Subcutaneous abdominal adipose tissue (tissue), 5 donors: ENCODE measurements around the gene ARPC5L.
A peak's percentile ranks its signal among the peaks of the same experiment; 100 is the strongest.

Experiments used
- H3K27ac ChIP-seq: one replicate; pipeline ENCODE4 v1.7.0; 2013; ENCODE audit warnings: low read depth, mild to moderate bottlenecking, inconsistent platforms, low read length, moderate library complexity
- H3K27me3 ChIP-seq, 5 donors: one replicate each; pipeline ENCODE4 v1.7.0; 2013; ENCODE audit warnings: low read length in 5 of 5, inconsistent platforms in 1 of 5; ENCODE audit not compliant: control insufficient read depth in 5 of 5, insufficient read depth in 4 of 5
- H3K36me3 ChIP-seq, 5 donors: one replicate each; pipeline ENCODE4 v1.7.0; 2013; ENCODE audit warnings: low read length in 5 of 5; ENCODE audit not compliant: control insufficient read depth in 5 of 5, insufficient read depth in 5 of 5
- H3K4me1 ChIP-seq, 5 donors: one replicate each; pipeline ENCODE4 v1.7.0; 2013; ENCODE audit warnings: low read length in 5 of 5, mild to moderate bottlenecking in 3 of 5, moderate library complexity in 1 of 5; ENCODE audit not compliant: control insufficient read depth in 5 of 5, insufficient read depth in 5 of 5
- H3K4me3 ChIP-seq, 5 donors: one replicate each; pipeline ENCODE4 v1.7.0; 2013; ENCODE audit warnings: low read length in 5 of 5, low read depth in 1 of 5
- H3K9ac ChIP-seq, 5 donors: one replicate each; pipeline ENCODE4 v1.7.0; 2013; ENCODE audit warnings: low read length in 5 of 5, mild to moderate bottlenecking in 4 of 5, moderate library complexity in 3 of 5
- H3K9me3 ChIP-seq, 5 donors: one replicate each; pipeline ENCODE4 v1.7.0; 2013; ENCODE audit warnings: low read length in 5 of 5; ENCODE audit not compliant: control insufficient read depth in 5 of 5
- donor health status: healthy.
- donor health status: healthy.
- donor health status: healthy.
- donor health status: healthy.
- donor health status: healthy.

The ARPC5L gene

GRCh38 chr9:124861342-124862229 is at the start of gene ARPC5L, which contains the start of gene RPL35:
Gene ARPC5L, plus strand, starts transcription at chr9:124862130. Its CDS starts 7,161 bp downstream, at chr9:124869291.
Gene RPL35, minus strand, starts transcription at chr9:124861957. Its CDS starts 45 bp downstream, at chr9:124861912.
- peaks cover 0 to 42% (median 41%) of the 10 kb centered on the region in 5 donors for H3K36me3 ChIP-seq
- peak within 1 kb of the TSS; percentile 87 for H3K27ac ChIP-seq
- H3K9me3 ChIP-seq, result no peaks in the 10 kb centered on the region
- no peaks in the 10 kb centered on the region for H3K27me3 ChIP-seq
- peaks cover 6 to 37% (median 30%) of the 10 kb centered on the region in 5 donors for H3K4me1 ChIP-seq
- H3K4me3 ChIP-seq, result peak within 1 kb of the TSS; percentile 86 to 93 (median 86)
- peak within 1 kb of the TSS; percentile 73 to 95 (median 92) for H3K9ac ChIP-seq

- Histone ChIP-seq H3K36me3 (peaks cover 0 to 24% (median 11%) of the 10 kb centered on the region in 5 donors), H3K9ac (no peak overlapping the region), H3K4me3 (no peak overlapping the region), H3K9me3 (no peaks in the 10 kb centered on the region), H3K27me3 (no peaks in the 10 kb centered on the region), H3K27ac (no peak overlapping the region), H3K4me1 (peaks cover 0 to 9% (median 6%) of the 10 kb centered on the region in 5 donors)
Observed at GRCh38 chr9:124812441-124812876, 49.5 kb upstream of the ARPC5L start.

- no peaks in the 10 kb centered on the region for H3K27me3 ChIP-seq
- H3K9ac ChIP-seq, result no peak overlapping the region
- H3K36me3 ChIP-seq, result peaks cover 0 to 23% (median 11%) of the 10 kb centered on the region in 5 donors
- no peaks in the 10 kb centered on the region for H3K9me3 ChIP-seq
- H3K27ac ChIP-seq, result no peak overlapping the region
- H3K4me1 ChIP-seq, result peaks cover 0 to 9% (median 6%) of the 10 kb centered on the region in 5 donors
- H3K4me3 ChIP-seq, result no peak overlapping the region
Observed at GRCh38 chr9:124813041-124813440, 48.9 kb upstream of the ARPC5L start.

GRCh38 chr9:124813501-124814163 is 48.3 kb upstream of the ARPC5L start:
- no peak overlapping the region for H3K9ac ChIP-seq
- no peaks in the 10 kb centered on the region for H3K27me3 ChIP-seq
- peaks cover 0 to 9% (median 8%) of the 10 kb centered on the region in 5 donors for H3K4me1 ChIP-seq
- H3K4me3 ChIP-seq, result no peak overlapping the region
- no peak overlapping the region for H3K27ac ChIP-seq
- no peaks in the 10 kb centered on the region for H3K9me3 ChIP-seq
- peaks cover 0 to 17% (median 11%) of the 10 kb centered on the region in 5 donors for H3K36me3 ChIP-seq

DNA sequence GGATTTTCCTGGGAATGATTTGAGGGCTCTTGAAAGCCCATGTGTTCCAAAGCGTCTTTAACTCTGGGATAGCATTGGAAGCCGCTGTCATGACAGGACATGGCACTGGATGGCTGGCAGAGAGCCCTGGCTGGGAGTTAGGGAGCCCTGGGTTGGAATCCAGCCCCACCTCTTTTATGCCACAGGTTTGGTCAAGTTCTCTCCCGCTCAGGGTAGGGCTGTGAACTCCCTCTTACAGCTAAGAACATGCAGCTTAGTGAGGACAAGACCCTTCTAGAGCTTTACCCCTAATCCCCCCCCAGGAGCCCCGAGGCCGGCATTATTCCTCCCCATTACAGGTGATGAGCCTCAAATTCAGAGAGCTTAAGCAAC is 47.8 kb upstream of the ARPC5L start:
- H3K4me3 ChIP-seq, result no peak overlapping the region
- no peak overlapping the region for H3K27ac ChIP-seq
- peaks cover 0 to 17% (median 11%) of the 10 kb centered on the region in 5 donors for H3K36me3 ChIP-seq
- peaks cover 0 to 14% (median 9%) of the 10 kb centered on the region in 5 donors for H3K4me1 ChIP-seq
- H3K27me3 ChIP-seq, result no peaks in the 10 kb centered on the region
- H3K9ac ChIP-seq, result no peak overlapping the region
- H3K9me3 ChIP-seq, result no peaks in the 10 kb centered on the region

- H3K27ac ChIP-seq, result no peak overlapping the region
- H3K9me3 ChIP-seq, result no peaks in the 10 kb centered on the region
- H3K4me1 ChIP-seq, result peaks cover 0 to 14% (median 9%) of the 10 kb centered on the region in 5 donors
- no peak overlapping the region for H3K9ac ChIP-seq
- H3K4me3 ChIP-seq, result no peak overlapping the region
- peaks cover 0 to 4% (median under 1%) of the 10 kb centered on the region in 5 donors for H3K36me3 ChIP-seq
- H3K27me3 ChIP-seq, result no peaks in the 10 kb centered on the region
Observed at GRCh38 chr9:124815601-124816000, 46.3 kb upstream of the ARPC5L start.

DNA sequence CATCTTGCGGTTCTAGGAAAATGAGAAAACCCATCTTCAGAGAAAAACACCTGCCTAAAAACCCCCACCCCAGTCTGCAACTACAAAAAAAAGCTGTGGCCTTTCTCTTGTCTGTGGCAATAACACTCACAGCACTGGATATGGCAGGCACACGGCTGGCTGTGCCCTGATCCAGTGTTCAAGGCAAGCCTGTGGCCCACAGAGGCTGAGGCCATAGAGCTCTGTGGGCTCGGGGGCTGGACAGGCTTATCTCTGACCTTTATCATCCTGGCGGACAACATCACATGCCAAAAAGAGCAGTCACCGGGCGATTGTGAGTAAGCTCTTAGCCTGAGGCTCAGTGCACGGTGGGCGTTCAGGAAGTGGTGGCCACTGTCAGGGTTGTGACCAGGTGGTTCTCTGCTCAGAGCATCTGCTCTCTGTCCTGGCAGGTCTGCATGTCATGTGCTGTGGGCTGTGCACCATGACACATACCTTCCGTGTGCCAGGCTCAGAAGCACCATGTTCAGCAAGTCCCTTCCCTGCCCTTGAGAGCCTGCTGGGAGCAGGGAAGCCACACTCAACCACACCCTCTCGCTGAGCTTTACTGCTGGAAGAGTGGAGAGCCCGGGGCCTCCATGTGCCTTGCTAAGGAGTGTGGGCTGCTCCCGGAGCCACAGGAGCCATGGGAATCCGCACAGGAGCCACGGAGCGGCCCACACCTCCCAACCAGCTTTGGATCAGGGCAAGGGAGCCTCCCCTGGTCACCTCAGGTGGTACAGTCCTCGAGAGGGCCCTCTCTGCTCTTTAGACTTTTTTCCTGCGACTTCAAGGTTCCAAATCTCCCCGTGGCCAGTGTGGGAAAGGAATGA is 43.3 kb upstream of the ARPC5L start:
- Histone ChIP-seq H3K4me1 (peaks cover 0 to 8% (median 0%) of the 10 kb centered on the region in 5 donors), H3K36me3 (no peaks in the 10 kb centered on the region), H3K9ac (no peak overlapping the region), H3K27ac (no peak overlapping the region), H3K27me3 (no peaks in the 10 kb centered on the region), H3K4me3 (no peak overlapping the region), H3K9me3 (no peaks in the 10 kb centered on the region)

- no peak overlapping the region for H3K27ac ChIP-seq
- no peaks in the 10 kb centered on the region for H3K36me3 ChIP-seq
- no peaks in the 10 kb centered on the region for H3K27me3 ChIP-seq
- H3K9ac ChIP-seq, result no peak overlapping the region
- peaks cover 0 to 3% (median 0%) of the 10 kb centered on the region in 5 donors for H3K9me3 ChIP-seq
- peaks cover 0 to 8% (median 0%) of the 10 kb centered on the region in 5 donors for H3K4me1 ChIP-seq
- no peak overlapping the region for H3K4me3 ChIP-seq
Observed at GRCh38 chr9:124820698-124821623, 41.0 kb upstream of the ARPC5L start.
